ENCODE measurements around the gene RPUSD3.

Gene RPUSD3

DNA sequence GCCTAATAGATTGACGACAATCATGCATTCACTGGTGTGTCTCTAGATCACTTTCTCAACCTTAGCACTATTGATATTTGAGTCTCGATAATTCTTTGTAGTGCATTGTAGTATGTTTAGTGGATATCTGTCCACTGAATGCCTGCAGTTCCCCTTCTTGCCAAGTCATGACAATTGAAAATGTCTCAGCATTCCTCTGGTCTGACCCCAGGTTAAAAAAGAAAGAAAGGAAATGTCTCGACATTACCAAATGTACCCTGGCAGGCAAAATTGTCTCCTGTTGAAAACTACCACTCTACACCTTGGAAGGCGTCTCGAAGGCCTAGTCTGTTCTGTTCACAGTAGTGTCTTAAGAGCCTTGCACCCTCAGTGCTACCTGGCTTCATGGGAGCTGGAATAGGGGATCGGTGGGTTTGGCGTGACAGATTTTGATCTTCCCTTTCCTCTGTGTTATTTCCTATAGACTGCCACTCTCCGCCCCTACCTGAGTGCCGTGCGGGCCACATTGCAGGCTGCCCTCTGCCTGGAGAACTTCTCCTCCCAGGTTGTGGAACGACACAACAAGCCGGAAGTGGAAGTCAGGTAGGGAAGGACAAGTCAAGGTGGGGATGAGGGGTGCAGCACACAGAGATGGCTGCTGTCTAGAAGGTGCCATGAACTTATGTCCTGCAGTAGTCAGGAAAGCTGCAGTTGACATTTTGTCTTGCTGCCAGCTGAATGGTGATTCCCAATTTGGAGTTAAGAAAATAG lies 46.4 kb downstream of the RPUSD3 start:
- no peak for DNase-seq

DNA sequence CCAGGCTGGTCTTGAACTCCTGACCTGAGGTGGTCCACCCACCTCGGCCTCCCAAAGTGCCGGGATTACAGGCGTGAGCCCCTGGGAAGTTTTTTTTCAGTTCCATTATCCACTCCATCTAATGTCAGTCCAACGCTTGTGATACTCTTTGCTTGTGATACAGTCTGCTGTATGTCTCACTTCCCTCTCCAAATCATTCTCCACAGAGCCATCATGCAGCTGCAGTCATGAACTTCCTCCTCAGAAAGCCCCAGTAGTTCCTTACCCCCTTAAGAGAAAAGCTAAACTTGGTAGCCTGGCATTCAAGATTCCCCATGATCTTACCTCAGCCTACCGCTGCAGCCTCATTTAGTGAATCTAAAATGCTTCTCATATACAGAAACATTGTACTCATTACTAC lies 48.6 kb downstream of the RPUSD3 start:
- DNase-seq, result no peak

- no peak for DNase-seq
Measured at GRCh38 chr3:9794400-9794799, 49.4 kb downstream of the RPUSD3 start.

GRCh38 chr3:9793161-9793781 lies 50.5 kb downstream of the RPUSD3 start:
- DNase-seq, result peak in 2 of 5 experiments; percentile 13 to 50

DNA sequence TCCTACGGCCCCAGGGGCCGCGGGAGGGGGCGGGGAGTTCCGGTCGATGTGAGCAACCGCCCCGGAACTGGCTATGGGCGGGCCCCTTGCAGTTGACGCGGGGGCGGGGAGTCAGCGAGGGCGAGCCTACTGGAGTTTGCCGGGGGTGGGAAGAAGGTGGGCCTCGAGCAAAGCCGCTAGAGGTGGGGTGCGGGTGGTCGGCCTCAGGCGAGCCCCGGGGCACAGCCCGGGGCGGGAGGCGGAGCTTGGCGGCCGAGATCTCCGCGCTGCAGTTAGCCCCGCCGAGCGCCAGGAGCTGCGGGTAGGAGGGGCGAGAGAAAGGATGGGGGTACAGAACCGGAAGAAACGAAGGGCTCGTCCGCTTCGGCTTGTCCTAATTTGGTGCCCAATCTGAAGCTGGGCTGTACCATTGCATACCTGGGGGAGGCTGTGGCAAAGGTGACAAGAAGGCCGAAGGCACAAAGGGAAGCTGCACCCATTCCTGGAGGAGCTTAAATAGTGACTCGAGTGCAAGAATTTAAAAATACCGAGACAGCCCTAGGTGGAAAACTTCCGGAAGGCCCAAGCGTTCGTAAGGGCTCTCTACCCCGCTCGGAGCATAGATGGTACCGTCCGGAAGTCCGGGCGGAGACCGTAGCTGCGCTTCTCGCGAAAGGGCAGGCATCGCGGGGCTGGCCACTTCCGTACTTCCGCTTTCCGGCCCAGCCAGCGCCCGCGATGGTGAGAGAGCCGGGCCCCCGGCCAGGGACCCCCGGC lies 51.2 kb downstream of the RPUSD3 start, which contains the start of the genes ARPC4 and TADA3:
ARPC4 (plus strand) TSS at position 678 of the 756 bp plus-strand sequence; CDS start at position 718, 40 bp downstream.
TADA3 (minus strand) TSS at position 69 of the 756 bp plus-strand sequence. CDS start 1,007 bp downstream, outside the sequence.
- peak; percentile 80 to 97 (median 87) for DNase-seq

DNA sequence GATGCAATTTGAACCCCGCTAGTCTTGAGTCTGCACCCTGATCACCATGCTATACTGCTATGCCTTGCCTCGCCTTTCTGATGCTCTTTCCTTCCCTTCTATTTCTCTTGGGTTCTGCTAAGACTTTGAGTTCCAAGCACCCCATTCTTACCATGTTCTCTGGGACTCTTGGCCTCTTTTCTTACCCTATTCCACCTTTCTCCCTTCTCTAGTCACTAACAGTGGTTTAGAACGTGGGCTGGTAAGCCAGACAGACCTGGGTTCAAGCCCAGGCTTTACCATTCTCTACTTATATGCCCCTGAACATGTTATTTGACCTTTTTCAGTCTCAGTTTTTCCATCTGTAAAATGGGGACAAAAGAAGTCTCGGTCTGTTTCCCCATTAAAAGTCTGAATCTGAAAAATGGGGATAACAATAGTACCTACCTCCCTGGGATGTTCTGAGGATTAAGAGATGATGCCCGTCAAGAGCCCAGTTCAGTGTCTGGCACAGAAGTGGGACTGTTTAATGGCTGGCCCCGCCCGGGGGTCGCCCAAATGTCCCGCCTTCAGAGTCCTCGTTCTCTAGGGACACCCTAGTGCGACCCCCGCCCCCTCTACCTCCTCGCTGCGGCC lies 51.9 kb downstream of the RPUSD3 start:
- no peak for DNase-seq

DNA sequence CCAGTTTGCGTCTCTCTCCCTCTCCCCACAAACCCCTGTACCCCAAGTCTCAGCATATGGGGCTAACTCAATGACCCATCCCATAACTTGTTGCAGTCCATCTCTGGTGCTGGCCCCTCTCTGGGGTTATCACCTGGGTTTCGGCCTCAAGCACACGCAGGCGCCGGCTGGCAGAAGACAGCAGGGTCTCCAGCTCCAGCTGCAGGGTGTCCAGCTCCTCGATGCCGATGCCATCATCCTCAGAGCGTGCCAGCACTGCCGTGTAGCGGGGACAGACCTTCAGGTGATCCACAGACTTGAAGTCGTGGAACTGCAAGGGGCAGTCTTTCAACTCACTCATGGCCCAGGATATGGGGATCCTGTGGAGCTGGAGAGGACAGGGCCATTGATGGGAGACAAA lies 52.7 kb downstream of the RPUSD3 start:
- DNase-seq, result no peak

Measured in T-helper 2 cell (primary cell).